KMS-11 (cell line): ENCODE results near the gene CPVL.

Source experiments
- H2AFZ ChIP-seq: fragments of 200-600 bp; sonication (generic); 2 replicates; pipeline ENCODE4 v1.6.1; 2016; ENCODE audit warnings: antibody characterized with exemption, mixed run types, low read depth
- H3K27ac ChIP-seq: fragments of 200-600 bp; sonication (generic); 2 replicates; pipeline ENCODE4 v1.6.1; 2016; ENCODE audit warnings: mild to moderate bottlenecking, mixed run types
- H3K27me3 ChIP-seq: fragments of 200-600 bp; sonication (generic); 2 replicates; pipeline ENCODE4 v1.6.1; 2017; ENCODE audit warnings: mild to moderate bottlenecking, low read depth, mixed run types, moderate library complexity; ENCODE audit not compliant: insufficient read depth
- H3K36me3 ChIP-seq: fragments of 200-600 bp; sonication (generic); 2 replicates; pipeline ENCODE4 v1.6.1; 2017; ENCODE audit warnings: mild to moderate bottlenecking, mixed run types; ENCODE audit not compliant: insufficient read depth
- H3K4me1 ChIP-seq: fragments of 200-600 bp; sonication (generic); 2 replicates; pipeline ENCODE4 v1.6.1; 2016; ENCODE audit warnings: mild to moderate bottlenecking, low read depth, mixed run types; ENCODE audit not compliant: poor library complexity, severe bottlenecking
- H3K4me2 ChIP-seq: fragments of 200-600 bp; sonication (generic); 2 replicates; pipeline ENCODE4 v1.7.0; 2016; ENCODE audit warnings: mild to moderate bottlenecking, mixed run types
- H3K4me3 ChIP-seq: fragments of 200-600 bp; sonication (generic); IDR thresholded peaks from 2 replicates; pipeline ENCODE4 v1.6.1; 2017; ENCODE audit warnings: low read depth, low read length, mixed read lengths; ENCODE audit not compliant: insufficient read depth
- H3K79me2 ChIP-seq: fragments of 200-600 bp; sonication (generic); 2 replicates; pipeline ENCODE4 v1.6.1; 2016; ENCODE audit warnings: low read depth, mixed run types; ENCODE audit not compliant: insufficient read depth
- H3K9ac ChIP-seq: fragments of 200-600 bp; sonication (generic); 2 replicates; pipeline ENCODE4 v1.6.1; 2016; ENCODE audit warnings: mild to moderate bottlenecking, mixed run types
- H4K20me1 ChIP-seq: fragments of 200-600 bp; sonication (generic); 2 replicates; pipeline ENCODE4 v1.6.1; 2016; ENCODE audit warnings: mild to moderate bottlenecking, mixed run types; ENCODE audit not compliant: insufficient read depth
- TF ChIP-seq, protein P1 (sequence below): fragments of 200-600 bp; sonication (generic); conservative IDR thresholded peaks from 2 replicates; pipeline ENCODE4 v1.6.1; 2017; ENCODE audit warnings: low read depth, mild to moderate bottlenecking, antibody characterized with exemption, low read length, moderate library complexity, mixed read lengths

Gene CPVL

DNA sequence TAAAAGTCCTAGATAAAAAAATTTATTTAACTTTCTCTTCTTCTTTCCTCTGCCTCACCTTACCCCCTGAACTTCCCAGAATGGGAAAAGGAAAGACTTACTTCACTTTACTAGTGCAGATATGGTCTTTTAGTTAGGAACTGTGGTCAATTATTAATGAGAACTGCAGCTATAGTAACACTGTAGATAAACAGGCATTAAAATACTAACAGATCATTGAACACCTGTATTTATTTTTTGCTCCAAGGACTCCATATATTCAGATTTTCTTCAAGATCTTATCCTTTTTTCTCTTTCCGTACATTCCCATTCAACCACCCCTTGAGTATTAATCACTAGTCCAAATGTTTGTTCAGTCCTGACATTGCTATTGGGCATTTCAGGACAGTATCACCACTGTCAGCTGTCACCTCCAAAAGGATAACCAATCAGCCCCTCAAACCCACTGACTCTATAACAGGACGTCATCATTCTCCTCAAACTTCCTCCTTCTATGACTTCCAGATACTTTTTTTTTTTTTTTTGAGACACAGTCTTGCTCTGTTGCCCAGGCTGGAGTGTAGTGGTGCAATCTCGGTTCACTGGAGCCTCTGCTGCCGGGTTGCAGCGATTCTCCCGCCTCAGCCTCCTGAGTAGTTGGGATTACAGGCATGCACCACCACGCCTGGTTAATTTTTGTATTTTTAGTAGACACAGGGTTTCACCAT, 4.2 kb downstream of the CPVL start:
- Histone ChIP-seq H3K4me2 (no peak overlapping the region), H2AFZ (no peak overlapping the region), H3K4me1 (peaks cover 7% of the 10 kb centered on the region), H3K27me3 (no peaks in the 10 kb centered on the region), H3K4me3 (no peak overlapping the region), H4K20me1 (no peaks in the 10 kb centered on the region), H3K9ac (no peak overlapping the region), H3K36me3 (no peaks in the 10 kb centered on the region), H3K79me2 (no peaks in the 10 kb centered on the region), H3K27ac (no peak overlapping the region)
- TF ChIP-seq, protein P1, sequence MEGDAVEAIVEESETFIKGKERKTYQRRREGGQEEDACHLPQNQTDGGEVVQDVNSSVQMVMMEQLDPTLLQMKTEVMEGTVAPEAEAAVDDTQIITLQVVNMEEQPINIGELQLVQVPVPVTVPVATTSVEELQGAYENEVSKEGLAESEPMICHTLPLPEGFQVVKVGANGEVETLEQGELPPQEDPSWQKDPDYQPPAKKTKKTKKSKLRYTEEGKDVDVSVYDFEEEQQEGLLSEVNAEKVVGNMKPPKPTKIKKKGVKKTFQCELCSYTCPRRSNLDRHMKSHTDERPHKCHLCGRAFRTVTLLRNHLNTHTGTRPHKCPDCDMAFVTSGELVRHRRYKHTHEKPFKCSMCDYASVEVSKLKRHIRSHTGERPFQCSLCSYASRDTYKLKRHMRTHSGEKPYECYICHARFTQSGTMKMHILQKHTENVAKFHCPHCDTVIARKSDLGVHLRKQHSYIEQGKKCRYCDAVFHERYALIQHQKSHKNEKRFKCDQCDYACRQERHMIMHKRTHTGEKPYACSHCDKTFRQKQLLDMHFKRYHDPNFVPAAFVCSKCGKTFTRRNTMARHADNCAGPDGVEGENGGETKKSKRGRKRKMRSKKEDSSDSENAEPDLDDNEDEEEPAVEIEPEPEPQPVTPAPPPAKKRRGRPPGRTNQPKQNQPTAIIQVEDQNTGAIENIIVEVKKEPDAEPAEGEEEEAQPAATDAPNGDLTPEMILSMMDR, result no peak

DNA sequence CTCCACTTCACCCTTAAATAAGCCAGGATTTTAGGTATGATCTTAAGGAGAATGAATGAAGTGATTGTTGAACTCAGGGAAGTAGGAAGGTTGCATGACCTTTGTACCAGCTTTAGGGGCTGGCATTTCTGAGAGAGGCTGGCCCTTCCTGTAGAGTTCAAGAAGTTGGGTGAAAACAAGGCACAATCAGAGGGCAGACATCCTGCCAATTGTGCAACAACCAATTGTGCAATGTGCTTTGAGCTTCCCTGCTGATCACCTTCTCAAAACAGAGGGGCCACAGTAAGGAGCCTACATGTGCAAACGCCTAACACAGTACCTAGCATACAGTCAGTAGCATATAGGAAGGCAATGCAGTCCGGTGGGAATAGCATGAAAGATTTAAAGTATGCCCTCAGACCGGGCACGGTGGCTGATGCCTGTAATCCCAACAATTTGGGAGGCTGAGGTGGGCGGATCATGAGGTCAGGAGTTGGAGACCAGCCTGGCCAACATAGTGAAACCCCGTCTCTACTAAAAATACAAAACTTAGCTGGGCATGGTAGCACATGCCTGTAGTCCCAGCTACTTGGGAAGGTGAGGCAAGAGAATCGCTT, 5.4 kb downstream of the CPVL start:
- Histone ChIP-seq H3K4me3 (no peak overlapping the region), H2AFZ (no peak overlapping the region), H3K36me3 (no peaks in the 10 kb centered on the region), H3K27ac (no peak overlapping the region), H3K4me1 (no peaks in the 10 kb centered on the region), H3K4me2 (no peak overlapping the region), H4K20me1 (no peaks in the 10 kb centered on the region), H3K27me3 (no peaks in the 10 kb centered on the region), H3K79me2 (no peaks in the 10 kb centered on the region), H3K9ac (no peak overlapping the region)
- TF ChIP-seq, protein P1, result no peak

DNA sequence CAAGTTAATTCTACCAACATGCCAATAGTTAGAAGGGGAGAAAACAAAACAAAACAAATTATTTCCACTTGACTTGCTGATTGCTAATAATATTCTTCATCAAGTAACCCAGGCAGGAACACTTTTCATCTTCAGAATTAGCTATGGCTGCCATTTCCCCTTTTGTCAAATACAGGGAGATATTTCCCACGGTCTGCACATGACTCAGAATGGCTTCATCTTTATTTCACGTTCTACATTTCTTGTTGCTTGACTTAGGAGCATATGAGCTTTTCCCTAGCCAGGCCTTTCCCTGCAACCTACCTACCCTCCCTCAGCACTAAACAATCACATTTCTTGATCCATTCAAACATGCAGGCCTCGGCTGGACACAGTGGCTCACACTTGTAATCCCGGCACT, 6.5 kb downstream of the CPVL start:
- no peak overlapping the region for H3K9ac ChIP-seq
- H3K4me2 ChIP-seq, result no peak overlapping the region

DNA sequence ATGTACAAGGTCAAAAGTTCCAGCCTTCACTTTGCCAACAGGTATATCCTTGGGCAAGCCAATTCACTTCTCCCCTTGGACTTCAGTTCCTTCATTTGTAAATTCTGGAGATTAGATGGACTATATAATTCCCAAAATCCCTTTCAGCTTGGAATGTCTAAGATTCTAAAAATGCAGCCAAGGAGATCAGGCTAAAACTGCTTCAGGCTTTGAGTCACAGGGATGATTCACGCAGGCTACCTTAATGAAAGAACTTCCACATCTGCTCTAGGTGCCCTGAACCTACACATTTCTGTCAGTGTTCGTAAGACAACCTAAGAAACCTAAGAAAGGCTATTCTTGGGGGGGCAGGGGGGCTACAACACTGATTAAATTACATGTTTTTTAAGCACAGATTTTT, 7.1 kb downstream of the CPVL start:
- no peaks in the 10 kb centered on the region for H3K36me3 ChIP-seq
- no peaks in the 10 kb centered on the region for H3K27me3 ChIP-seq
- H3K4me2 ChIP-seq, result no peak overlapping the region
- no peaks in the 10 kb centered on the region for H4K20me1 ChIP-seq
- H3K79me2 ChIP-seq, result no peaks in the 10 kb centered on the region
- H3K4me3 ChIP-seq, result no peak overlapping the region
- no peak overlapping the region for H3K9ac ChIP-seq
- H3K27ac ChIP-seq, result no peak overlapping the region
- H2AFZ ChIP-seq, result no peak overlapping the region
- H3K4me1 ChIP-seq, result no peaks in the 10 kb centered on the region
- TF ChIP-seq, protein P1, result no peak

More for the DNA sequence above, 6.5 kb downstream of the CPVL start:
- Histone ChIP-seq H3K36me3 (no peaks in the 10 kb centered on the region), H3K27me3 (no peaks in the 10 kb centered on the region), H3K27ac (no peak overlapping the region), H3K4me3 (no peak overlapping the region), H3K79me2 (no peaks in the 10 kb centered on the region), H2AFZ (no peak overlapping the region), H3K4me1 (no peaks in the 10 kb centered on the region), H4K20me1 (no peaks in the 10 kb centered on the region)
- TF ChIP-seq, protein P1, result no peak
